CD4-positive, alpha-beta T cell treated with Interleukin-6 for 4 hours (primary cell): ENCODE results near the gene SCRG1.

Experiments
- DNase-seq: peaks from one replicate; pipeline ENCODE4 v3.0.0-alpha.2; 2020; ENCODE audit warnings: mixed read lengths

The SCRG1 gene

DNA sequence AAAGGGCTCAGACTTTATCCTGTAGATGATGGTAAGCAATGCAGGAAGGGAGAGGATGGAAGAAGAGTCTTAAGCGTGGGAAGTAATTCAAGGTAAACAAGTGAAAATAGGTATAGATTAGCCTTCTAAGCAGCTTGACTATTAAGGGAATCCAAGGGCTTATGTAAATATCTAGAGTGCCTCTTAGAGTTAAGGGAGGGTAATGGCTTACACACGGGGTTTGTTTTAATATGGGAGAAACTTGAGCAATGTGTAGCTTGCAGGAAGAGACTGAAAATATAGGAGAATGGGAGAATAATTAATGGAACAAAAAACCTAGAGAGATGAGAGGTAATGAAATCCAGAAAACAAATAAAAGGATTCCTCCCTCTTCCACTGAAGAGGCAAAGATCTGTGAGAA is 41.0 kb downstream of the SCRG1 start:
- DNase-seq, result no peak

GRCh38 chr4:173347467-173347866 is 51.4 kb downstream of the SCRG1 start:
- DNase-seq, result no peak

GRCh38 chr4:173346074-173346473 is 52.8 kb downstream of the SCRG1 start:
- DNase-seq, result no peak

- no peak for DNase-seq
Measured at GRCh38 chr4:173345648-173346047, 53.3 kb downstream of the SCRG1 start.

DNA sequence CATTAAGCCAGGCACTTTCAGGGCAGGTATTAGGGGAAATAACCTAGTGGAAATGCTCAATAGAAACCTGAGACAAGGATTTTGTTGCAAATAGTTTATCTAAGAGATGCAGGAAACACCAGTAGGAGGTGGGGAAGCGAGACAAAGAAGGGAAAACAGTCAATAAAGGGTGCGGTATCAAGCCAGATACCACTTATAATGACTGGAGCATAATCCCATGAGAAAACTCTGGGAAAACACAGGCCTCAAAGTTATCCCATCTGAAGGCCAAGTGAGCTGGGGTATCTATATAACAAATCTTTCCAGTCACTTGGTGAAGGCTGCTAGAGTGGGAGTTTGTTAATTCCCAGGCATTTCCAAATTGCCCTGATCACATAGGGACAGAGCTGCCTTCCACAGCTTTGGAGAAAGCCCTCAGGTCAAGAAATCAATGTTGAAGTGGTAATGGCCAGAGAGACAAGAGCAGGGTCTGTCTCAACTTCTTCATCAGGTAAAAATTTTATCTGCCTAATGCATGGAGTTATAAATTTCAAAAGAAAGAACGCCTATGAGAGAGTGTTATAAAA is 55.0 kb downstream of the SCRG1 start:
- DNase-seq, result no peak

- DNase-seq, result no peak
Measured at GRCh38 chr4:173337463-173337862, 61.5 kb downstream of the SCRG1 start.

- DNase-seq, result peak; percentile 37
Measured at GRCh38 chr4:173334891-173335752, 63.8 kb downstream of the SCRG1 start.
